Measurements from ENCODE around the gene TMEM164.

Gene TMEM164

DNA sequence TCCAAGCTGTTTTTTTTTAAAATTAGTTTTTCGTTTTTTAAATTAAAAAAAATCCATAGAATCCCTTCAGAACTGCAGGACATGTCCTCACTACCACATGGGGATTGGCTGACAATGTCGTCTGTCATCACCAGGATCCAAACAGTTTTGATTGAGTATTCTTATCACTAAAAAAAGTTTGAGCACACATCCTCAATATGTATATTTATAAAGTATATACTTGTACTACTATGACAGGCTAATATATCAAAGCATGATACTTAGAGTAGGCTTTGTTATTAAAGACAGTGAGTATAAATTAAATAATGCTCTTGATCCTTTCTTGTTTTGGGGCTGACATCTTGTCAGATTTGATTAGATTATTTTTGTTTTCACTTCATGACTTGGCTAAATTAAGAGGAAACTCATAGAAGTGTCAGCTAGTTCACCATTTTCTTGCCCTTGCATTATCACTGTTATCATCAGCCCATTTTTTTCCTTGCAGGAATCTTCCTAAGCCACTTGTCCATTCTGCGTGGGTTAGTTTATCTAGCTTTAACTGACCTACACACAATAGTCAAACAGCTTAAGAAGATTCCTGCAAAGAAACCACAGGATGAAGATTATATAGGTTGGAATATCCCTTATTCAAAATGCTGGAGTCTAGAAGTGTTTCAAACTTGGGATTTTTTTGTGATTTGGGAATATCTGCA, 222.2 kb downstream of the TMEM164 start:
- Histone ChIP-seq H3K9ac (ENCODE audit: low read length in 5 of 5) (no peak overlapping the region), H3K27me3 (ENCODE audit: control insufficient read depth in 5 of 5, insufficient read depth in 4 of 5, low read length in 5 of 5) (no peaks in the 10 kb centered on the region), H3K27ac (ENCODE audit: low read depth, low read length) (no peak overlapping the region), H3K36me3 (ENCODE audit: control insufficient read depth in 5 of 5, insufficient read depth in 5 of 5, low read length in 5 of 5) (no peaks in the 10 kb centered on the region), H3K9me3 (ENCODE audit: control insufficient read depth in 5 of 5, low read length in 5 of 5) (no peaks in the 10 kb centered on the region), H3K4me3 (ENCODE audit: low read depth in 1 of 5, low read length in 5 of 5) (no peak overlapping the region), H3K4me1 (ENCODE audit: control insufficient read depth in 5 of 5, insufficient read depth in 5 of 5, low read length in 5 of 5) (no peaks in the 10 kb centered on the region)

DNA sequence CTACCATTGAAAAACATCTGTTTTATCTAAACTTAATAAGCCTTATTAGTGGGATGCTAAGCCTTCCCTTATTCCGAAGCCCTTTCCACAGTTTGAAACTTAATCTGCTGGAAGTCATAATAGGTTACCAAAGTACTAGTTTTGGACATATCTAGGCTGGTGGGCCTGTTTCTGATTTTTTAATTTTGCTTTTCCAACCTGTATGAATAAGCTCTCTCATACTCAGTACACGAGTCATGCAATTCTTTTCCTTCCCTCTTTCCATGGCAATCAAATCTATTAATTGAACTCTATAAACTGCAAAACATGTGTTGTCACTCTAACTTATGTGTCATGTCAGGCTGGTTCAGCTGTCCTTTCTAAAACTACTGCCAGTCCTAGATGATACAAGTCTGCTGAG, 224.0 kb downstream of the TMEM164 start:
- Histone ChIP-seq H3K9me3 (ENCODE audit: control insufficient read depth in 5 of 5, low read length in 5 of 5) (no peaks in the 10 kb centered on the region), H3K4me1 (ENCODE audit: control insufficient read depth in 5 of 5, insufficient read depth in 5 of 5, low read length in 5 of 5) (no peaks in the 10 kb centered on the region), H3K36me3 (ENCODE audit: control insufficient read depth in 5 of 5, insufficient read depth in 5 of 5, low read length in 5 of 5) (no peaks in the 10 kb centered on the region), H3K9ac (ENCODE audit: low read length in 5 of 5) (no peak overlapping the region), H3K27ac (ENCODE audit: low read depth, low read length) (no peak overlapping the region), H3K27me3 (ENCODE audit: control insufficient read depth in 5 of 5, insufficient read depth in 4 of 5, low read length in 5 of 5) (no peaks in the 10 kb centered on the region), H3K4me3 (ENCODE audit: low read depth in 1 of 5, low read length in 5 of 5) (no peak overlapping the region)

Measured in subcutaneous abdominal adipose tissue (tissue), 5 donors.